Eye (tissue), 1 donor: Measurements from ENCODE around the gene KRTAP9-1.
"Not testable (repeated sequence)": the region's sequence is repeated elsewhere in the genome, so short reads cannot be mapped to it uniquely, and the experiment has no call there.

Experiments used
- DNase-seq: peaks from one replicate; pipeline ENCODE4 v3.0.0-alpha.2; 2015

Gene KRTAP9-1

GRCh38 chr17:41189837-41190318, at the start of gene KRTAP9-1:
TSS of gene KRTAP9-1 (plus strand) at chr17:41189887. CDS start at chr17:41189887, 0 bp downstream.
- not testable (repeated sequence) for DNase-seq

DNA sequence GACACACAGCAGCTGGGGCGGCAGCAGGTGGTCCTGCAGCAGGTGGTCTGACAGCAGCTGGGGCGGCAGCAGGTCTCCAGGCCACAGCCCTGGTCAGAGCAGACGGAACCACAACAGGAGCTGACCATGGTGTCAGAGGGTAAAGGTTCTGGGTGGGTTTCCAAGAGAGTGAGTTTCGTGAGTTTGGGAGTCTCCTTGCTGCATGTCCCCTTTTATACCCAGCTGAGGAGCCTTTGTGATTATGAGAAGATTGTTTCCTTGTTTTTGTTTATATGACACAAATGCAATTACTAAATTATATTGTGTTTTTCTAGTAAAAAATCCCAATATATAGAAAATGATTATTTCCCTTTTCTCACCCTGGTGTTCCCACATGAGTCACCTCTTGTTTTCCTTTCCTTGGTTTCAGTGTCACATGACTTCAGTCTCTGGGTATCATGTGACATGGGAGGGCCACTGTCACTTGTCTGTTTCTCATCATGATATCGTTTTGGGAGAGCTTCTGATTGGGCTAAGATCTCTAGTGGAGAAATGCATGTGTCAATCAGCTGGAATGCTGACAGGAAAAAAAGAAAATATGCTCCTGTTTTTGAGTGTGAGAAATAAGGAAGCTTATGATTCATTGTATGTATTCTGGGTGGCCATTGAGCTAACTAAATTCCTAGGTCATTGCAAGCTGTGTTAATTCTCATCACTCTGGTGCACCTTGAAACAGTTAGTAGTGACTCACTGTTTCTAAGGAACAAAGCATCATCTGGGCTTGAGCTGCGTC, 49.1 kb upstream of the KRTAP9-1 start, which contains the start of gene KRTAP4-6:
KRTAP4-6 (minus strand) TSS at position 185 of the 772 bp plus-strand sequence; CDS start at position 128, 57 bp downstream.
- DNase-seq, result no peak

GRCh38 chr17:41141361-41141760, 48.3 kb upstream of the KRTAP9-1 start:
- DNase-seq, result no peak

GRCh38 chr17:41144846-41145245, 44.8 kb upstream of the KRTAP9-1 start:
- DNase-seq, result no peak

GRCh38 chr17:41145261-41145660, 44.4 kb upstream of the KRTAP9-1 start:
- no peak for DNase-seq

- no peak for DNase-seq
Observed at GRCh38 chr17:41147531-41148204, 42.0 kb upstream of the KRTAP9-1 start.

GRCh38 chr17:41148971-41149651, 40.6 kb upstream of the KRTAP9-1 start:
- DNase-seq, result peak; percentile 6

GRCh38 chr17:41149652-41149985, 40.1 kb upstream of the KRTAP9-1 start, which contains the start of gene KRTAP4-5:
TSS of gene KRTAP4-5 (minus strand) at chr17:41149825. CDS start at chr17:41149767, 58 bp downstream.
- DNase-seq, result no peak

GRCh38 chr17:41150026-41150425, 39.7 kb upstream of the KRTAP9-1 start:
- no peak for DNase-seq

DNA sequence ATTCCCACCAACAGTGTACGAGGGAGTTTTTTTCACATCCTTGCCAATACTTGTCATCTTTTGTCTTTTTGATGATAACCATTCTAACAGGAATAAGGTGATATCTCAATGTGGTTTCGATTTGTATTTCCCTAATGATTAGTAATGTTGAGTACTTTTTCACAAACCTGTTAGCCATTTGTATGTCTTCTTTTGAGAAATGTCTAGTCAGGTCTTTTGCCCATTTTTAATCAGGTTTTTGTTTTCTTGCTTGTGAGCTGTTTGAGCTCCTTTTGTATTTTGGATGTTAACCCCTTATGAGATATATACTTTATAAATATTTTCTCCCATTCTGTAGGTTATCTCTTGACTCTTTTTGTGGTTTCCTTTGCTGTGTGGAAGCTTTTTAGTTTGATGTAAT, 38.2 kb upstream of the KRTAP9-1 start:
- no peak for DNase-seq

DNA sequence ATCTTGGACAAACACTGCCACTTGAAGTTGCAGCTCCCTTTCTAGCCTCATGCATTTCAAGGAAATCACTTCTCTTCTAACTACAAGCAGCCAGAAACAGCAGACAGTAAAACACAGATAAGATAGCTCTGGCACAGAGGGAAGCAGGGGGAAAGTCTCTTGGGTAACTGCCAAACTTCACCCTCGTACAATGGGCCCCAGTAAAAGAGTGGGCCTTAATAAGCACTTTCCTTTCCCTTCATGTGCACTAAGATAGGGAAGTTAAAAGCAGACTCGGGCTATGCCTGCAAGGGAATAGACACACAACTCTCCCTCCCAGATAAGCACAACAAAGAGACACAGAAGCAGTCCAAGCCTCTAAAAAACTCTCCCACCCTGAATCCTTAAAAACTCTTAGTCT, 35.8 kb upstream of the KRTAP9-1 start:
- no peak for DNase-seq

GRCh38 chr17:41160190-41160589, 29.5 kb upstream of the KRTAP9-1 start:
- not testable (repeated sequence) for DNase-seq

- DNase-seq, result no peak
Observed at GRCh38 chr17:41160648-41161047, 29.0 kb upstream of the KRTAP9-1 start, which contains the start of gene KRTAP4-4. TSS of gene KRTAP4-4 (minus strand) at chr17:41160748. CDS start at chr17:41160691, 57 bp downstream.

- DNase-seq, result no peak
Observed at GRCh38 chr17:41163828-41164227, 25.9 kb upstream of the KRTAP9-1 start.

- DNase-seq, result no peak
Observed at GRCh38 chr17:41167561-41167960, 22.1 kb upstream of the KRTAP9-1 start.

DNA sequence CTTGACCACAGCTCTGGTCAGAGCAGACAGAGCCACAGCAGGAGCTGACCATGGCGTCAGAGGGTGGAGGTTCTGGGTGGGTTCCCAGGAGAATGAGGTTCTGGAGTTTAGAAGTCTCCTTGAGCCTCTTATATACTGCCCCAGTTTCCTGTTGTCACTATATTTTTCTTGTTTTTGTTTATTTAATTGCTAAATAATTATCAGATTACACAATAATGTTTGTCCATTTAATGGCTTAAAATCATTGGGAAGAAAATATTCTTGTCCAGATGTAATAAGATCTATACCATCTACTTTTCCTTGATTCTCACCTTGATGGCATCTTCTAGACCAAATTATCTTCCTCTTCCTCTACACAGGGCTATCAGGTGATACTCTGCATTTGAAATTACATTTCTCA, 21.6 kb upstream of the KRTAP9-1 start, which contains the start of gene KRTAP4-3:
KRTAP4-3 (minus strand) TSS at position 101 of the 400 bp plus-strand sequence; CDS start at position 52, 49 bp downstream.
- DNase-seq, result no peak

DNA sequence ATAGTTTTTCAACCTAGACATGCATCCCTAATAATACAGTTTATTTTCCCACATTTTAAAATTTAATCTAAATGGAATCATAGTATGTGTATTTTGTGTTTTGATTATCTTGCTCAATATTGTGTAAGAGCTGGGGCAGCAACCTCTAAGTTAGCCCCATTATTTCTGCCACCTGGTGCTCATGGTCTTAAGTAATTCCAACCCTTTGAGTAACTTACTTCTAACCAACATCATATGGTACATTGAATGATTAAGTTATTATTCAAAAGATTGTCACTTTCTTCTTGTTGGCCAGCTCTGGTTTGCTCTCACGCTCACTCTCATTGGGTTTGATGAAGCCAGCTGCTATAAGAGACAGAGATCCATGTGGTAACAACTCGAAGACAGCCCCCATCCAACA, 17.8 kb upstream of the KRTAP9-1 start:
- DNase-seq, result no peak

GRCh38 chr17:41176744-41177387, 12.8 kb upstream of the KRTAP9-1 start:
- DNase-seq, result no peak

GRCh38 chr17:41177727-41178271, 11.9 kb upstream of the KRTAP9-1 start, which contains the start of gene KRTAP4-2:
TSS of gene KRTAP4-2 (minus strand) at chr17:41178221. CDS start at chr17:41178164, 57 bp downstream.
- DNase-seq, result no peak

DNA sequence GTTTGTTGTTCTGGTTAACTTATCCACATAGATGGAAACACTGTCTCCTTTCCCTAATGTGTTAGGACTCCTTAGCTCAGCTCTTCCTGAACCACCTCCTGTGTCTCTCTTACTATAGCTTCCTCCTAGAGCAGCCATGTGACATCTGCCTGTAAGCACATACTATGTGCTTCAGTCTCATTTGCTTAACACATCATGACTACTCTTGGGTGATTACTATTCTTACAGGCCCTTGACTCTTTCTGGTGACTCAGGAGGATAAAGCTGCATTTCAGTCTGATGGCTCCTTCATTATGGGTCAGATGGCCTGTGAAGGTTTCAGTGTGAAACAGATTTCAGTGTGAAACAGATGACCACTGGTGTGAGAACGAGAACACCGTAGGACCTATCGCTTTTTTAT, 11.3 kb upstream of the KRTAP9-1 start:
- no peak for DNase-seq

DNA sequence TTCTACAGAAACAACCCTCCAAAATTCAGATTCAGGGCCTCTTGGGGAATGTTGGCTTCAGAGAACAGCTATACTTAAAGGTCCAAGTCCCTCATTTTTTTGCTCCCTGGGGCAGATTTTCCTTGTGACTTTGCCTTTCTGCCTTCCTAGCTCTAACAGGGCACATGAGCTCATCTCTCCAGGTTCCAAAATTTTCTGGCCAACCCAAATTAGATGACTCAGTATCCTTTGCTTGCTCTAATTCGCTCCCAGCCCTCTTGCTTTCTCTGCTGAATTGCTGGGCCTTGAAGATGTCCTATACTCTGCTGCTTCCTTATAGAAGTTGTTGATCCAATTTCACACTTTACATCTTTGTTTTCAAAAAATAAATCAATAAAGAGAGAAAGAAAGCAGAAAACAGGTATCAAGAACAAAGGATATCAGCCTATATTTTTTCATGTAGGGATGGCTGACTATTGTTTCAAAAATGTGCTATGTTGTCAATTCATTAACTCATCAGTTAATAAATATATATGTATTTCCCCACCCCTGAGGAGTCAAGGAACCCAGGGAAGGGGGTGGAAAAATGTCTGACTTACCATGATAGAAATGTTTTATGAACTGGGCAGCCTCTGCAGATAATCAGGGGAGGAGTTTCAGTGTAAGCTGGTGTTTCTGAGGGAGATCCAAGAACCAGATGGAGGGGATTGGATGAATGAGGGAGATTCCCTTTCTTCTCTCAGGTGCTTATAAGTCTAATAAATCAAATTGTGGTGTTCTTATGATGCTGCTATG, 10.7 kb upstream of the KRTAP9-1 start:
- DNase-seq, result no peak
